GM18499 (cell line): ENCODE measurements around the gene P3H1.

ENCODE experiments used
- ATAC-seq: cut with Tn5 transposase; IDR thresholded peaks from one replicate; pipeline ENCODE4 v1.9.1; 2021; ENCODE audit warnings: moderate number of reproducible peaks; ENCODE audit not compliant: insufficient read depth, unreplicated experiment

P3H1 gene

GRCh38 chr1:42746436-42747105 is 20.3 kb downstream of the P3H1 start:
- no peak for ATAC-seq

- no peak for ATAC-seq
Observed at GRCh38 chr1:42745851-42746250, 21.0 kb downstream of the P3H1 start.

- ATAC-seq: no peak
Observed at GRCh38 chr1:42744148-42744413, 22.7 kb downstream of the P3H1 start.

GRCh38 chr1:42743317-42744147 is 23.3 kb downstream of the P3H1 start:
- no peak for ATAC-seq

- ATAC-seq: no peak
Observed at GRCh38 chr1:42742617-42743316, 24.1 kb downstream of the P3H1 start.

- ATAC-seq: no peak
Observed at GRCh38 chr1:42742141-42742540, 24.7 kb downstream of the P3H1 start.

- ATAC-seq: no peak
Observed at GRCh38 chr1:42741706-42742105, 25.1 kb downstream of the P3H1 start.

GRCh38 chr1:42740851-42741580 is 25.8 kb downstream of the P3H1 start:
- no peak for ATAC-seq

GRCh38 chr1:42739753-42740700 is 26.8 kb downstream of the P3H1 start, which contains the start of gene CLDN19:
Gene CLDN19, minus strand, starts transcription at chr1:42740236. Its CDS starts 173 bp downstream, at chr1:42740063.
- no peak for ATAC-seq

GRCh38 chr1:42738678-42739226 is 28.1 kb downstream of the P3H1 start:
- no peak for ATAC-seq

- no peak for ATAC-seq
Observed at GRCh38 chr1:42737986-42738677, 28.7 kb downstream of the P3H1 start.

- no peak for ATAC-seq
Observed at GRCh38 chr1:42737257-42737656, 29.6 kb downstream of the P3H1 start.

GRCh38 chr1:42736571-42737200 is 30.1 kb downstream of the P3H1 start:
- ATAC-seq: no peak

- no peak for ATAC-seq
Observed at GRCh38 chr1:42736152-42736551, 30.7 kb downstream of the P3H1 start.

- no peak for ATAC-seq
Observed at GRCh38 chr1:42735477-42736105, 31.2 kb downstream of the P3H1 start.

GRCh38 chr1:42735056-42735455 is 31.8 kb downstream of the P3H1 start:
- no peak for ATAC-seq

GRCh38 chr1:42734201-42735035 is 32.4 kb downstream of the P3H1 start:
- ATAC-seq: no peak
